22Rv1 (cell line): ENCODE results near the gene RAB31.

ENCODE experiments used
- ZFX ChIP-seq: fragments of 450-650 bp; IDR thresholded peaks from 2 replicates; pipeline ENCODE4 v1.6.1; 2017; ENCODE audit warnings: antibody characterized with exemption, borderline replicate concordance
- TF ChIP-seq, protein P1 (sequence below): fragments of 450-650 bp; IDR thresholded peaks from 2 replicates; pipeline ENCODE4 v1.5.1; 2017; ENCODE audit warnings: mild to moderate bottlenecking

- TF ChIP-seq, protein P1, sequence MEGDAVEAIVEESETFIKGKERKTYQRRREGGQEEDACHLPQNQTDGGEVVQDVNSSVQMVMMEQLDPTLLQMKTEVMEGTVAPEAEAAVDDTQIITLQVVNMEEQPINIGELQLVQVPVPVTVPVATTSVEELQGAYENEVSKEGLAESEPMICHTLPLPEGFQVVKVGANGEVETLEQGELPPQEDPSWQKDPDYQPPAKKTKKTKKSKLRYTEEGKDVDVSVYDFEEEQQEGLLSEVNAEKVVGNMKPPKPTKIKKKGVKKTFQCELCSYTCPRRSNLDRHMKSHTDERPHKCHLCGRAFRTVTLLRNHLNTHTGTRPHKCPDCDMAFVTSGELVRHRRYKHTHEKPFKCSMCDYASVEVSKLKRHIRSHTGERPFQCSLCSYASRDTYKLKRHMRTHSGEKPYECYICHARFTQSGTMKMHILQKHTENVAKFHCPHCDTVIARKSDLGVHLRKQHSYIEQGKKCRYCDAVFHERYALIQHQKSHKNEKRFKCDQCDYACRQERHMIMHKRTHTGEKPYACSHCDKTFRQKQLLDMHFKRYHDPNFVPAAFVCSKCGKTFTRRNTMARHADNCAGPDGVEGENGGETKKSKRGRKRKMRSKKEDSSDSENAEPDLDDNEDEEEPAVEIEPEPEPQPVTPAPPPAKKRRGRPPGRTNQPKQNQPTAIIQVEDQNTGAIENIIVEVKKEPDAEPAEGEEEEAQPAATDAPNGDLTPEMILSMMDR, result no peak
- TF ChIP-seq ZFX, result no peak
Observed at GRCh38 chr18:9766740-9767139, 58.6 kb downstream of the RAB31 start.
